Measurements from ENCODE around the gene NPHP4. TPM values are rescaled to one million over a fixed set of nuclear protein-coding genes. Genes with fewer than 3 reads are reported as not detected.

Gene NPHP4
- total and polyA plus RNA-seq, 2 experiments from 2014 or later, result 6.4 to 12.7 TPM

DNA sequence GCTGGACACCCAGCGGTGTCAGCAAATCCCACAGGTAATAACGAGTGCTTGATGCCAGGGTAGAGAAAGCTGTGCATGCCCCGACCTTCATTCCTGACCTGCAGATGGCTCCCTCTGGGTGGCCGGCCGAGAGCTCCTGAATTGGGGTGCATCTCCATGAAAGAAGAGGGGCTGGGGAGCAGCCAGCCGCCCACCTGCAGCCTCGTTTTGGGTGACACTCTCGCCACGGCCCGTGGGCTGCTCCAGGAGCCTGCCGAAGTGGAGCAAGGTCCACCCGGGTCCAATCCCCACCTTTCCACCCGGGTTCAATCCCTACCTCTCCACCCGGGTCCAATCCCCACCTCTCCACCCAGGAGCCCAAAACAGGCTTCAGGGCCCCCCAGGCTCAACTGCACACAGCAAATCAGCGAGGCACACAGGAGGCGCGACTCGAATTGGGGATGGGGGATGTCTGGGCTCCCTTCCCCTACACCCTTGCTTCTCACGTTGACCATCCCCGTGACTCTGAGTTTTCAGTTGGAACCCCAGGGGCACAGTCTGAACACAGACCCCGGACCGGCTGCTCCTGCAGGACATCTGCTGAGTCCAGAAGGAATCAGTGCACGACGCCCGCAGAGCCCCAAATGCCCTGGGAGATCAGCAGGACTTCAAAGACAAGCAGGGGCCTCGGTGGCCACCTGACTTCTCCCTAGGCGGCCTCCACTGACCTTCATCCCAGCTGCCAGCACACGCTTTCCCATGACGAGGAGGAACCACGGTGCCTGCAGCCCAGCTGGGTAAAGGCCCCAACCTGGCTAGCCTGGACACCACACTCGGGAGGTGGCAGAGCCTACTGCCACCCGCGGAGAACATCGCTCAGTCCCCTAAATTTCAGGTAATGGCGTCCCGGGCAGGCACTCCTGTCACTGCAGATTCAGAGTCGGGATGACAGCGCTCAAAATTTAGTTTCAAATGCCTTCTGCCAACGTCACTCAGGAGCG, 159.0 kb downstream of the NPHP4 start:
- Histone ChIP-seq H3K4me3 (no peak overlapping the region), H3K4me1 (ENCODE audit: low read depth) (no peaks in the 10 kb centered on the region), H3K36me3 (no peaks in the 10 kb centered on the region), H3K27me3 (no peaks in the 10 kb centered on the region), H3K9me3 (ENCODE audit: low read depth) (no peaks in the 10 kb centered on the region), H3K27ac (no peak overlapping the region)
- DNase-seq (ENCODE audit: low read depth in 1 of 2, low spot score in 1 of 2), result no peak
- TF ChIP-seq, protein P1, sequence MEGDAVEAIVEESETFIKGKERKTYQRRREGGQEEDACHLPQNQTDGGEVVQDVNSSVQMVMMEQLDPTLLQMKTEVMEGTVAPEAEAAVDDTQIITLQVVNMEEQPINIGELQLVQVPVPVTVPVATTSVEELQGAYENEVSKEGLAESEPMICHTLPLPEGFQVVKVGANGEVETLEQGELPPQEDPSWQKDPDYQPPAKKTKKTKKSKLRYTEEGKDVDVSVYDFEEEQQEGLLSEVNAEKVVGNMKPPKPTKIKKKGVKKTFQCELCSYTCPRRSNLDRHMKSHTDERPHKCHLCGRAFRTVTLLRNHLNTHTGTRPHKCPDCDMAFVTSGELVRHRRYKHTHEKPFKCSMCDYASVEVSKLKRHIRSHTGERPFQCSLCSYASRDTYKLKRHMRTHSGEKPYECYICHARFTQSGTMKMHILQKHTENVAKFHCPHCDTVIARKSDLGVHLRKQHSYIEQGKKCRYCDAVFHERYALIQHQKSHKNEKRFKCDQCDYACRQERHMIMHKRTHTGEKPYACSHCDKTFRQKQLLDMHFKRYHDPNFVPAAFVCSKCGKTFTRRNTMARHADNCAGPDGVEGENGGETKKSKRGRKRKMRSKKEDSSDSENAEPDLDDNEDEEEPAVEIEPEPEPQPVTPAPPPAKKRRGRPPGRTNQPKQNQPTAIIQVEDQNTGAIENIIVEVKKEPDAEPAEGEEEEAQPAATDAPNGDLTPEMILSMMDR (IDR thresholded peaks at IDR 0.05; ENCODE audit: low read depth, low read length), result no peak

GRCh38 chr1:5831600-5832335, 160.5 kb downstream of the NPHP4 start:
- no peaks in the 10 kb centered on the region for H3K4me1 ChIP-seq (ENCODE audit: low read depth)
- no peak overlapping the region for H3K27ac ChIP-seq
- H3K36me3 ChIP-seq, result no peaks in the 10 kb centered on the region
- H3K9me3 ChIP-seq (ENCODE audit: low read depth), result no peaks in the 10 kb centered on the region
- no peak overlapping the region for H3K4me3 ChIP-seq
- no peak for DNase-seq (ENCODE audit: low read depth in 1 of 2, low spot score in 1 of 2)
- H3K27me3 ChIP-seq, result no peaks in the 10 kb centered on the region
- TF ChIP-seq, protein P1 (IDR thresholded peaks at IDR 0.05; ENCODE audit: low read depth, low read length), result no peak

DNA sequence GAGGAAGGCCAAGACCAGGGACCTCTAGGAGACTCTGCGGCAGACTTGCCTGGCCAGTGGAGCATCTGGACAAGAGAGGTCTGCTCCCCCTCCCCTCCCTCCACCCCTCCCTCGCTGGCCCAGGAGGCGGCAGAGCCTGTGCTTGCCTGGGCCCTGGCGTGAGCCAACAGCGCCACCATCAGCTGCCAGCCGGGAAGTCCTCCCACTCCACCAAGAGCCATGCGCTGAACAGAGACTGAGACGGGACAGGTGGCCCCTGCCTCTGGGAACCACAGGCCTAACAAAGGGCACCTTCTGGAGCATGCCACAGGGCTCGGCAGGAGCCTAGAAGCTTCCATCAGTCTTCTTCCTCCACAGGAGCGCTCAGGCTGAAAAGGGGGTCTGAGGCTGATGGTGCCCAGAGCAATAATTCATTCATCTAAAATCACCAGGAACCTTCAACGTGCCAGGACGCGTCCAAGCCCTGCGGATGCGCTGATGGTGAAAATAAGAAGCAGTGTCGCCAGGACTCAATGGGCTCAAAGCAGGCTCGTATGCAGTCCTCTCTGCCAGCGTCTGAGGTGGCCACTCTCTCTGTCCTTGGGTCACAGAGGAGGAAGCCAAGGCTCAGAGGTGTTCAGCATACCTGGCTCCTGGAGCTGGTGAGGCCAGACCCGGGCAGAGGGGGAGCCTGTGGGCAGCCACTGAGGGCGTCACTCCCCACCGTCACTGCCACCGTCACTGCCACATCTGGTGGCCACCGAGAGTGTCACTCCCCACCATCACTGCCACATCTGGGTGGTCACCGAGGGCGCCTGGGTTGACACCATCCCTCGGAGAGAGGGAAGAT, 161.2 kb downstream of the NPHP4 start:
- Histone ChIP-seq H3K4me3 (no peak overlapping the region), H3K4me1 (ENCODE audit: low read depth) (no peaks in the 10 kb centered on the region), H3K9me3 (ENCODE audit: low read depth) (no peaks in the 10 kb centered on the region), H3K36me3 (no peaks in the 10 kb centered on the region), H3K27ac (no peak overlapping the region), H3K27me3 (no peaks in the 10 kb centered on the region)
- peak in 1 of 2 donors; percentile 36 for DNase-seq (ENCODE audit: low read depth in 1 of 2, low spot score in 1 of 2)
- TF ChIP-seq, protein P1 (IDR thresholded peaks at IDR 0.05; ENCODE audit: low read depth, low read length), result no peak

GRCh38 chr1:5829414-5829813, 162.8 kb downstream of the NPHP4 start:
- H3K4me3 ChIP-seq, result no peak overlapping the region
- H3K27ac ChIP-seq, result no peak overlapping the region
- H3K27me3 ChIP-seq, result no peaks in the 10 kb centered on the region
- H3K9me3 ChIP-seq (ENCODE audit: low read depth), result no peaks in the 10 kb centered on the region
- no peaks in the 10 kb centered on the region for H3K36me3 ChIP-seq
- DNase-seq (ENCODE audit: low read depth in 1 of 2, low spot score in 1 of 2), result no peak
- TF ChIP-seq, protein P1 (IDR thresholded peaks at IDR 0.05; ENCODE audit: low read depth, low read length), result no peak
- H3K4me1 ChIP-seq (ENCODE audit: low read depth), result no peaks in the 10 kb centered on the region

DNA sequence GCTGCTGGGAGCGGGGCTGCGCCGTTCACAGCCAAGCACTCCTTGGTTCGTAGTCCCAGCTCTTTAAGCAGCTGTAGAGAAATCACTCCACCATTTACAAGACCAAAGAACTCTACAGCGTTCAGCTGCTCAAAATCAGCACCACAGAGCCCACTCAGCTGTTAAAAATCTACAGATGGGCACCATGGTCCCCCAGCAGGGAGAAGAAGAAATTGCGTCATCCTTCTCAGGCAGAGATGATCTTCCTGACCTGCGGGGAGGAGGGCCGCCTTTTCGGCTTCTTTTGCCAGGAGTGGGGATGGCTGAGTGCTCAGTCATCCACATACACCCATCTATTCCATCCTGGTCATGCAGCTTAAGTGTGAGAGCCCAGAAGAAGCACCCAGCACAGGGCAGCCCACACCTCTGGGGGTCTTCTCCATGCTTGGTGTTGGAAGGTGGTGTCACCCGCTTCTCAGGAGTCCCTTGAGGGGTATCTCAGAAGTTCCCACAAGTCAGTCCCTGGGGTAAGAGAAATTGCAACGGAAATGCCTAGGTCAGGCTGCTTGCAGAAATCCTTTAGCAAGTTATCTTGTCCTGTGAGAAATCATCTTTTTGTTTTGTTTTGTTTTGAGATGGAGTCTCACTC, 163.8 kb downstream of the NPHP4 start:
- H3K36me3 ChIP-seq, result no peaks in the 10 kb centered on the region
- H3K27me3 ChIP-seq, result no peaks in the 10 kb centered on the region
- no peak for DNase-seq (ENCODE audit: low read depth in 1 of 2, low spot score in 1 of 2)
- H3K4me1 ChIP-seq (ENCODE audit: low read depth), result no peaks in the 10 kb centered on the region
- H3K9me3 ChIP-seq (ENCODE audit: low read depth), result no peaks in the 10 kb centered on the region
- no peak overlapping the region for H3K4me3 ChIP-seq
- H3K27ac ChIP-seq, result no peak overlapping the region
- TF ChIP-seq, protein P1 (IDR thresholded peaks at IDR 0.05; ENCODE audit: low read depth, low read length), result no peak

All from cardiac muscle cell (in vitro differentiated cells and primary cell).